Thoracic aorta endothelial cell (primary cell): ENCODE results near the gene RNF168. TPM values are rescaled to one million over a fixed set of nuclear protein-coding genes. Genes with fewer than 3 reads are reported as not detected.

Experiments
- small RNA-seq: library from RNA; depleted of rRNA; stranded (forward); fragments of <200 nt; gene quantifications from one replicate; pipeline ENCODE3, GENCODE V24; 2012
- total RNA-seq: library from RNA; depleted of rRNA; stranded (reverse); fragments of >200 nt; gene quantifications from 2 replicates; pipeline ENCODE4 v1.2.3, GENCODE V29; 2012

RNF168 gene, protein sequence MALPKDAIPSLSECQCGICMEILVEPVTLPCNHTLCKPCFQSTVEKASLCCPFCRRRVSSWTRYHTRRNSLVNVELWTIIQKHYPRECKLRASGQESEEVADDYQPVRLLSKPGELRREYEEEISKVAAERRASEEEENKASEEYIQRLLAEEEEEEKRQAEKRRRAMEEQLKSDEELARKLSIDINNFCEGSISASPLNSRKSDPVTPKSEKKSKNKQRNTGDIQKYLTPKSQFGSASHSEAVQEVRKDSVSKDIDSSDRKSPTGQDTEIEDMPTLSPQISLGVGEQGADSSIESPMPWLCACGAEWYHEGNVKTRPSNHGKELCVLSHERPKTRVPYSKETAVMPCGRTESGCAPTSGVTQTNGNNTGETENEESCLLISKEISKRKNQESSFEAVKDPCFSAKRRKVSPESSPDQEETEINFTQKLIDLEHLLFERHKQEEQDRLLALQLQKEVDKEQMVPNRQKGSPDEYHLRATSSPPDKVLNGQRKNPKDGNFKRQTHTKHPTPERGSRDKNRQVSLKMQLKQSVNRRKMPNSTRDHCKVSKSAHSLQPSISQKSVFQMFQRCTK
- total RNA-seq, result 30.9 and 36.5 TPM in 2 replicates

DNA sequence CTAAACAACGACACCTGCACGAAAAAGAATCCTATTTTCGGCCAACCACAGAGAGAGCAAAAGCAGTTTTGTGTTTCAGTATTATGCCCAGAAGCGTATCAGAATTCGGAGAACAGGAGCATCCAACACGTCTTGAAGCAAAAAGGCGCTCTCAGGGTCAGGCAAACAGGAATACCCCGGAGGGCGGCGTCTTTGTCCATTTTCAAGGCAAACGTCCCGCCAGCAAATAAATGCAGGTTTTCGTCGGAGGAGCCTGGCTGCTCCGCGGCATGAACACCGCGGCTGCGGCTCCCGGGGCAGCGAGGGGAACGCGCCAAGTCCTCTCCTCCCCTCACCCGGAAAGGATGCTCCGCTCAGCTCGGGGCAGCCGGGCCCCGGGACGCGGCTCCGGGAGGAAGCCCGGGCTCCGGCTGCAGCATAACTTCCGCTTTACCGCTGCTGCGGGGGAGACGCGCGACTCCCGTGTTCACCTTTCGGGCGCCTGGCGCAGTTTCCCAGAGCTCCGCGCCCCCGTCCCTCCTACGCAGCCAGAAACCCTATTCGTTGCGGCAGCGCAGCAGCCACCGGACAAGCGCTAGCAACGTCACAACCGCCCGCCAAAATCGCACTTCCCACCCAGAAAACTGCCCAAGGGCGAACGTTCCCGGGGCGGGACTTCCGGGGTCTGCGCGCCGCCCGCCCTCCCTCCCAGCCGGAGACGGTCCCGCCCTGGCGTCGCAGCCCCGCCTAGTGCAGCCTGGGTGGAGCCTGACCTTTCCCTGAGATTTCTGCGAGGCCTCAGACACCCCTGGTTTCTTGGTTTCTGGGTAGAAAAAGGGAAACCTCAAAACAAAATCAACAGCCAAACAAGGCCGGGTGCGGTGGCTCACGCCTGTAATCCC, at the start of gene RNF168:
Gene RNF168, minus strand, starts transcription at position 573 of the 881 bp plus-strand sequence. CDS start 595 bp downstream, outside the sequence.

DNA sequence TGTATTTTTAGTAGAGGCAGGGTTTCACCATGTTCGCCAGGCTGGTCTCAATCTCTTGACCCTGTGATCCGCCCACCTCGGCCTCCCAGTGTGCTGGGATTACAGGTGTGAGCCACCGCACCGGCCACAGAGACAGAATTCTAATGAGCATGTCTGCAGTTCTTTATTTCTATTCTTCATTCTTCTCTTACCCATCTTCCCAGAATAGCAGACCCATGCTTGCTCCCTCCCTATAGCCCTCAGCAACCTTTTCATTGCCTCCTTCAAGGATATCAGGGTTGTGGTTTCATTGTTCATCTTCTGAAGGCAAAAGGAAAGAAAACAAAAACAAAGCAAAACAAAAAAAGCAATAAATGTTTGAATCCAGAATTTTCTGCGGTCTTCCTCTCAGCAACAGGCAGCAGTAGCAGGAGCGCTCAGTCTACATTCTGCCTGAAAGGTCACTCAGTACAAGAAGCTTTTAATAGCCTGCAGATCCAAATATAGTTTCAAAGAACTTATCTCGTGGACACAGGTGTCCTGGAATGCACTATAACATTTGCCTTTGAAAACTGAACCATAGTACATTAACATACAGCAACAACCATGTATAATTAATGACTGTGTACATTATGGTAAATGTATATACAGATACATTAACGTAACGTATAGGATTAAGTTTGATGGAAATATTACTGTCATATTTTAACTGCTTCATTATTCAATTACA, 11.5 kb upstream of the RNF168 start, which contains the start of gene SMCO1:
Gene SMCO1, minus strand, starts transcription at position 434 of the 709 bp plus-strand sequence. Its CDS starts 137 bp downstream, at position 297.

DNA sequence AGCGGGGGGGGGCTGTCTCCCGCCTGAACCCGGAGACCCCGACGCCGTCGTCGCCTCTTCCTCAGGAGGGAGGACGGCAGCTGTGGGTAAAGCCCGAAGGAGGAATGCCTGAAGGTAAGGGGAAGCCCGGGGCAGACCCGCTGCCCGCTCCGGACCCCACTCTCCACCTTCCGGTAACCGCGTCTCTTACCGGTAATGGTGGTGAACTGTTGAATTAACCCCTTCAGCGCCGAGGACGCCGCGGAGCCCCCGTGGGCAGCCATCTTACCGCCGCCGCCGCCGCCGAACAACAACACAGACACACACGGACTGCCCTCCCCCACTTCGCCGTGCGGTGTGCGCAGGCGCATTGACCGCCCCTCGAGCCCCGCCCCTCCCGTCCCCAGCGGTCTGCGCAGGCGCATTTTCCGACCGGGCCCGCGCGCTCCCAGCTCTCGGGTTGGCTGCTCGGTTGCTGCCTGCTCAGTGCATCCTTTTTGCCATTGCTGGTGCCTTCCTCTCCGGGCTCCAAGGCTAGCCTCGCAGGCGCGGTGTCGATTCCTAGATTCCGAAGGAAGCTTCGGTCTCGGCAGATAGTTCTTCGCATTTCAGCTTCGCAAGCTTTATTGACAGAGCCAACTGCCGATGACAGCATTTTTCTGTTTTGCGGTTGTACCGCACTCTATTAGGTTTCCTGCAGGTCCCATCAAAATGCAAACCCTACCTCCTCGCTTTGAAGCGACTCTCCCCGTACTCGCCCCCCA, 71.3 kb downstream of the RNF168 start, which contains the start of gene UBXN7:
Gene UBXN7, minus strand, starts transcription at position 291 of the 743 bp plus-strand sequence. Its CDS starts 28 bp downstream, at position 263.

Small RNAs within 50 kb of the gene (small RNA-seq; reads per million reads assigned to genes)
- gene AC083822.1 (0.28 reads per million), gene AC117490.1 (not detected), gene RPS29P3 (not detected)

Other genes starting within 250 kb of the RNF168 start
- gene PCYT1A, start 216.0 kb downstream of the RNF168 start, total RNA-seq, result 104 TPM in 2 replicates
- gene DYNLT2B, start 185.5 kb downstream of the RNF168 start, total RNA-seq, result 9.3 and 13.2 TPM in 2 replicates
- not detected in 2 replicates for gene TM4SF19, start 165.4 kb downstream of the RNF168 start, total RNA-seq
- gene UBXN7, start 71.3 kb downstream of the RNF168 start, total RNA-seq, result 28.1 and 33.0 TPM in 2 replicates
- gene SMCO1, start 11.6 kb upstream of the RNF168 start, total RNA-seq, result not detected in 2 replicates
- 7.3 and 8.9 TPM in 2 replicates for gene WDR53, start 64.8 kb upstream of the RNF168 start, total RNA-seq
- 27.1 and 29.4 TPM in 2 replicates for gene FBXO45, start 64.9 kb upstream of the RNF168 start, total RNA-seq
- gene NRROS, start 135.9 kb upstream of the RNF168 start, total RNA-seq, result 7.4 and 15.9 TPM in 2 replicates
- 2.1 and 2.4 TPM in 2 replicates for gene CEP19, start 208.5 kb upstream of the RNF168 start, total RNA-seq
- 27.8 and 37.9 TPM in 2 replicates for gene PIGX, start 208.6 kb upstream of the RNF168 start, total RNA-seq
- 84.0 and 98.1 TPM in 2 replicates for gene PAK2, start 236.1 kb upstream of the RNF168 start, total RNA-seq